GM19324 (cell line): ENCODE data around the gene TMEM127.

Source experiments
- ATAC-seq: cut with Tn5 transposase; IDR thresholded peaks from one replicate; pipeline ENCODE4 v1.9.1; 2021; ENCODE audit warnings: mild to moderate bottlenecking, moderate library complexity; ENCODE audit not compliant: unreplicated experiment, low FRiP score

The TMEM127 gene

GRCh38 chr2:96208143-96209010 is 57.4 kb downstream of the TMEM127 start, which contains the start of gene STARD7:
Gene STARD7 (minus strand): TSS chr2:96208827. CDS start chr2:96208434, 393 bp downstream.
- peak; percentile 87 for ATAC-seq

GRCh38 chr2:96207774-96208142 is 58.0 kb downstream of the TMEM127 start:
- ATAC-seq: peak; percentile 5

GRCh38 chr2:96207073-96207773 is 58.6 kb downstream of the TMEM127 start:
- no peak for ATAC-seq

- ATAC-seq: no peak
Measured at GRCh38 chr2:96205888-96206287, 59.9 kb downstream of the TMEM127 start.

- no peak for ATAC-seq
Measured at GRCh38 chr2:96204836-96205624, 60.8 kb downstream of the TMEM127 start.

GRCh38 chr2:96203130-96204028 is 62.4 kb downstream of the TMEM127 start:
- ATAC-seq: no peak

GRCh38 chr2:96202152-96202854 is 63.5 kb downstream of the TMEM127 start:
- ATAC-seq: no peak

GRCh38 chr2:96201338-96201737 is 64.5 kb downstream of the TMEM127 start:
- ATAC-seq: no peak

GRCh38 chr2:96198921-96199320 is 66.9 kb downstream of the TMEM127 start:
- ATAC-seq: no peak
